Chondrocyte (in vitro differentiated cells): Measurements from ENCODE around the gene IL36RN. TPM values are rescaled to one million over a fixed set of nuclear protein-coding genes. Genes with fewer than 3 reads are reported as not detected.

Experiments used
- DNase-seq: peaks from one replicate; pipeline ENCODE4 v3.0.0; 2021; ENCODE audit warnings: mixed read lengths, low spot score
- H3K27ac Mint-ChIP-seq: one replicate; pipeline ENCODE4 v1.8.0; 2021; ENCODE audit warnings: mild to moderate bottlenecking, moderate library complexity, mixed read lengths; ENCODE audit not compliant: unreplicated experiment
- H3K27me3 Mint-ChIP-seq: 2 replicates; pipeline ENCODE4 v1.8.0; 2021; ENCODE audit warnings: low read depth, mixed read lengths
- H3K36me3 Mint-ChIP-seq: 2 replicates; pipeline ENCODE4 v1.8.0; 2021; ENCODE audit warnings: low read depth, mixed read lengths
- H3K4me1 Mint-ChIP-seq: 2 replicates; pipeline ENCODE4 v1.8.0; 2021; ENCODE audit warnings: low read depth, mild to moderate bottlenecking, mixed read lengths
- H3K4me3 Mint-ChIP-seq: one replicate; pipeline ENCODE4 v1.8.0; 2021; ENCODE audit warnings: mild to moderate bottlenecking, moderate library complexity, mixed read lengths; ENCODE audit not compliant: unreplicated experiment
- H3K9me3 Mint-ChIP-seq: 2 replicates; pipeline ENCODE4 v1.8.0; 2021; ENCODE audit warnings: low read depth, mixed read lengths
- CTCF ChIP-seq: fragments of 200-600 bp; sonication (generic); IDR thresholded peaks from 2 replicates; pipeline ENCODE4 v1.5.0; 2021; ENCODE audit warnings: antibody characterized with exemption, mild to moderate bottlenecking, moderate library complexity
- total RNA-seq: library from RNA; stranded (reverse); gene quantifications from 3 replicates; pipeline ENCODE4 v1.2.1, GENCODE V29; 2021

IL36RN gene
- total RNA-seq, 1 donor from 2014 or later: not detected

DNA sequence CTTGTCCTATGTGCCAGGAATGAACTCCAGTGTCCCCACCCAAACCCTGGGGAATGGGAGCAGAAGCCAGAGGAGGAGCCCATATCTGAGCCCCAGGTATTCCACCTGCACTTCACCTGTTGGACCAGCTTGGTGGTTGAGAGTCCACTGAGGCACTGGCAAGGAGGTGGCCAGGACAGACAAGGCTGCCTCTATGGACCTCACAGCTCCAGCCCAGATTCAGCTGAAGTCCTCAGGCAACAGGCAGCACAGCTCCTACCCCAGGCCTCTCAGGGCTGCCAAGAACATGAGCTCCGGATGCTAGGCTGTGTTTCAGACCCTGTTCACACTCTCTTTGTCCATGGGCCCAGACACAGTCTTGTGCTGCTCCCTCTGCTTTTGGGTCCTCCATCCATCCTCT, 5.9 kb downstream of the IL36RN start:
- no peak for DNase-seq
- Mint-ChIP-seq H3K4me3 (no peak overlapping the region), H3K27ac (no peak overlapping the region), H3K4me1 (no peaks in the 10 kb centered on the region), H3K36me3 (no peaks in the 10 kb centered on the region), H3K27me3 (peaks cover 35% of the 10 kb centered on the region), H3K9me3 (peaks cover 9% of the 10 kb centered on the region)
- no peak for TF ChIP-seq CTCF

- Mint-ChIP-seq H3K4me3 (no peak within 1 kb of the TSS), H3K9me3 (peaks cover 9% of the 10 kb centered on the region), H3K4me1 (no peaks in the 10 kb centered on the region), H3K36me3 (no peaks in the 10 kb centered on the region), H3K27me3 (peaks cover 31% of the 10 kb centered on the region), H3K27ac (no peak within 1 kb of the TSS)
- TF ChIP-seq CTCF: no peak
- DNase-seq: no peak
Observed at GRCh38 chr2:113067681-113068080, 8.7 kb downstream of the IL36RN start, which contains the start of gene IL1F10. TSS of gene IL1F10 (plus strand) at chr2:113067970. CDS start at chr2:113072739, 4,769 bp downstream.

DNA sequence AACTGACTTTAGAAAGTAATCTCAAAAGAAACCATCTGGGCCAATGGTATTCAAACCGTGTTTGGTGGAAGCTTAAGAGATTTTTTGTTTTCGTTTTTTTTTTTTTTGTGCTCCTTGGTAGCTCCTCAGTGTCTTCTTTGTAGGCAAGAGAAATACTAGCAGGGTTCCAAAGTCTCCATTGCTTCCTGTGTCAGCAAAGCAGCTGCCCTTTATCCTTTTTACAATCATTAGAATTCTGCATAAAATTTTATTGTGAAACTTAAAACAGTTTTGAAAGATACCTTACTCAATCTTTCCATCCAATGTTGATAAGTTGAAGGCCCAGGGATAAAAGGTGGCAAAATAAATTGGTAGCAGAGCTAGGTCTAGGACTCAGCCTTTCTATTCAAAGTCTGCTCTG, 9.3 kb downstream of the IL36RN start:
- no peak for TF ChIP-seq CTCF
- Mint-ChIP-seq H3K27ac (no peak overlapping the region), H3K36me3 (no peaks in the 10 kb centered on the region), H3K4me3 (no peak overlapping the region), H3K9me3 (peaks cover 9% of the 10 kb centered on the region), H3K4me1 (no peaks in the 10 kb centered on the region), H3K27me3 (peaks cover 36% of the 10 kb centered on the region)
- no peak for DNase-seq

- Mint-ChIP-seq H3K36me3 (no peaks in the 10 kb centered on the region), H3K4me1 (no peaks in the 10 kb centered on the region), H3K27me3 (peaks cover 32% of the 10 kb centered on the region), H3K4me3 (no peak overlapping the region), H3K9me3 (peaks cover 9% of the 10 kb centered on the region), H3K27ac (no peak overlapping the region)
- TF ChIP-seq CTCF: no peak
- DNase-seq: no peak
Observed at GRCh38 chr2:113068706-113069485, 9.9 kb downstream of the IL36RN start.

GRCh38 chr2:113069676-113070605, 10.9 kb downstream of the IL36RN start:
- no peaks in the 10 kb centered on the region for H3K36me3 Mint-ChIP-seq
- no peak for DNase-seq
- H3K4me1 Mint-ChIP-seq: no peaks in the 10 kb centered on the region
- H3K27me3 Mint-ChIP-seq: peaks cover 33% of the 10 kb centered on the region
- H3K9me3 Mint-ChIP-seq: peaks cover 8% of the 10 kb centered on the region
- H3K4me3 Mint-ChIP-seq: no peak overlapping the region
- H3K27ac Mint-ChIP-seq: no peak overlapping the region
- TF ChIP-seq CTCF: no peak
